Measurements from ENCODE around the gene COL3A1. TPM values are rescaled to one million over a fixed set of nuclear protein-coding genes. Genes with fewer than 3 reads are reported as not detected.

COL3A1 gene
- total RNA-seq, 1 donor from 2014 or later = 0.13 TPM

DNA sequence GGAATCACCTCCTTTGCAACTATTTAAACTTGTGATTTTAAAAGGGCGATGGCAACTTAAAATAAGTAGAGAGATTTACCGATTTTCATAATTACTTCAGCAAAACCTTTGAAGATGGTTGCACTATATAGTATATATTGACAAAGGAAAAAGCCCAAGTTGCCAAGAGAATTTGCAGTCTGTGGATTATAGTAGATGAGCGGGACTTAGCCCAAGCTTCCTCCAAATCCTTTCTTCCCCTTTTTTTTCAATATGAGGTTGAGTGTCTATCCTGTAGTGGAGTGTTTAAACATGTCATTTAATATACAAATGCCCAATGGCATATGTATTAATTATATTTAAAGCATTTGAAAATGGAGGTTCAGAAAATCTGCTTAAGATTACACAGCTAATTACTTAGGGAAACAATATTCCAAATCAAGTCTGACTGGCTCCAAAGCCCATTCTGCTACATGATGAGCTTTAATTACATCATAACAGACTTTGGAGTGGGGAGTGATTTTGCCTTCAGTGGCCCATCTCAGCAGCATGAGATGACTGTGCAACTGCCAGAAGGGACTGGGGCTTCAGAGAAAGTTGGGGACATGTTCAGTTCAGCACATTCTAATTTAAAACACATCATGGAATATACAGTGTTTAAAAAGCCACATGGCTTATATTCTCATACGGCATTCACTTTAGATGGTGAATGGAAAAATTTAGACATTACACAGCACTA, 73.2 kb downstream of the COL3A1 start:
- no peaks in the 10 kb centered on the region for H3K4me1 Mint-ChIP-seq (ENCODE audit: low read depth)
- no peak for DNase-seq (ENCODE audit: low spot score)
- intact Hi-C loops (cut with micrococcal nuclease) = no loop called here

DNA sequence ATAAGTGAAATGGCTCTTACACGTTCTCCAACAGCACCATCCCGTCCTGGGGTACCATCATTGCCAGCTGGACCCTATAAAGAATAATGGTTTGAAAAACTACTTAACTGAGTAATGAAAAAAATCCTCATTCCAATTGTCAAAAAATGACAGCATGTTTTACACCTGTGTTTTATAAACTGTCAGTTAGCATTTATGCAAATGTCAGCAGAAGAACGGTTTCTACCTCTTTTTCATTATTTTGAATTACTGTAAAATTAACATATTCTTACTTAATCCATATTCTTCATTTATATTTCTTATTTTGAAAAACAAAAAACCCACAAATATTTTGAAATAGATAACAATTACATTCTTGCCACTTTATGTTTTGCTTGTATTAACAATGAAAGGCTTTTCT, 74.0 kb downstream of the COL3A1 start:
- intact Hi-C loops (cut with micrococcal nuclease) = no loop called here
- DNase-seq (ENCODE audit: low spot score) = no peak
- H3K4me3 Mint-ChIP-seq = no peak overlapping the region
- no peaks in the 10 kb centered on the region for H3K4me1 Mint-ChIP-seq (ENCODE audit: low read depth)
- H3K9me3 Mint-ChIP-seq = no peaks in the 10 kb centered on the region
- H3K27me3 Mint-ChIP-seq (ENCODE audit: insufficient read depth) = no peaks in the 10 kb centered on the region
- no peaks in the 10 kb centered on the region for H3K36me3 Mint-ChIP-seq (ENCODE audit: low read depth)
- no peak overlapping the region for H3K27ac Mint-ChIP-seq

More for the DNA sequence above, 73.2 kb downstream of the COL3A1 start:
- no peaks in the 10 kb centered on the region for H3K9me3 Mint-ChIP-seq
- no peaks in the 10 kb centered on the region for H3K36me3 Mint-ChIP-seq (ENCODE audit: low read depth)
- H3K27me3 Mint-ChIP-seq (ENCODE audit: insufficient read depth) = no peaks in the 10 kb centered on the region
- no peak overlapping the region for H3K27ac Mint-ChIP-seq
- no peak overlapping the region for H3K4me3 Mint-ChIP-seq

DNA sequence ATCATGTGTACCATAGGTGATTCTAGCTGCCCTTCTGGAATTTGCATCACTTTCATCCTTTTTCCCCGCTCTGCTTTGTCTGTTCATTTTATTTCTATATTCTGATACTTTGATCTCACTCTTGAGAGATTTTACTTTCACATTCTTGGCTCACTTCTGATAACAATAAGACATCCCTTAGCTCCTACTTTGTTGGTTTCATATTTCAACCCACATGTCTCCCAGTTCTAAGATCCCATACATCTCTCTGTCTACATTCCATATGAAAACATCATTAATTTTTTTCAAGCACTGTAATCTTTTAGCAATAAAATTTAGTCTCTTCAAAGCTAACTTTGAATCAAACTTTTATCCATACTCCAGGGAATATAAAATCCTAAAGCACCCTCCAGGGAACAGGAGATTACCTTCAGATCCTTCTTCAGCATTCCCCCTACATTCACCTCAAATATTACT, 75.6 kb downstream of the COL3A1 start:
- no peak overlapping the region for H3K27ac Mint-ChIP-seq
- H3K4me1 Mint-ChIP-seq (ENCODE audit: low read depth) = no peaks in the 10 kb centered on the region
- intact Hi-C loops (cut with micrococcal nuclease) = no loop called here
- no peaks in the 10 kb centered on the region for H3K9me3 Mint-ChIP-seq
- H3K27me3 Mint-ChIP-seq (ENCODE audit: insufficient read depth) = no peaks in the 10 kb centered on the region
- no peak overlapping the region for H3K4me3 Mint-ChIP-seq
- no peaks in the 10 kb centered on the region for H3K36me3 Mint-ChIP-seq (ENCODE audit: low read depth)
- no peak for DNase-seq (ENCODE audit: low spot score)

DNA sequence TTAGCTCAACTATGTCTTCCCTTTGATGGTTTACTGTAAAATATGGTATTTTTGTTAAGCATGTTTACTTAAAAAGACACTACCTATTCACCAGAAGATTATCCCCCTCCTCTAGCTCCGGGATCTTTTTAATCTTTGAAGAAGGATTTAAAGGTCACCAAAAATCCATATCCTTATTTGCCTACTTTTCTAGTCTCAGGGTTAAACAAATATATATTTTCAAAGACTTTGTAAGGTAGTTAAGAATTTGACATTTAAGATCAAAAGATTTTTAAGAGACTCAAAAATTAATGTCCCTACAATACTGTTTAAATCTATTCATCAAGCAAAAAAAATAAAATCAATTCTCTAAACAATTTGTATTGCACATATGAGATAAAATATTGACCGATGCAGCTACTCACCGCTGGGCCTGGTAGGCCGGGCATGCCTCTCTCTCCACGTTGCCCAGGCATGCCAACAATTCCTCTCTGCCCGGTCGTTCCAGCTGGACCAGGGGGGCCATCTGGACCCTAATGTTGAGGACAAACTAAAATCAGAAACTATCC, 76.1 kb downstream of the COL3A1 start:
- Mint-ChIP-seq H3K27ac (no peak overlapping the region), H3K9me3 (no peaks in the 10 kb centered on the region), H3K4me1 (ENCODE audit: low read depth) (no peaks in the 10 kb centered on the region), H3K4me3 (no peak overlapping the region), H3K27me3 (ENCODE audit: insufficient read depth) (no peaks in the 10 kb centered on the region), H3K36me3 (ENCODE audit: low read depth) (no peaks in the 10 kb centered on the region)
- no peak for DNase-seq (ENCODE audit: low spot score)
- intact Hi-C loops (cut with micrococcal nuclease) = no loop called here

DNA sequence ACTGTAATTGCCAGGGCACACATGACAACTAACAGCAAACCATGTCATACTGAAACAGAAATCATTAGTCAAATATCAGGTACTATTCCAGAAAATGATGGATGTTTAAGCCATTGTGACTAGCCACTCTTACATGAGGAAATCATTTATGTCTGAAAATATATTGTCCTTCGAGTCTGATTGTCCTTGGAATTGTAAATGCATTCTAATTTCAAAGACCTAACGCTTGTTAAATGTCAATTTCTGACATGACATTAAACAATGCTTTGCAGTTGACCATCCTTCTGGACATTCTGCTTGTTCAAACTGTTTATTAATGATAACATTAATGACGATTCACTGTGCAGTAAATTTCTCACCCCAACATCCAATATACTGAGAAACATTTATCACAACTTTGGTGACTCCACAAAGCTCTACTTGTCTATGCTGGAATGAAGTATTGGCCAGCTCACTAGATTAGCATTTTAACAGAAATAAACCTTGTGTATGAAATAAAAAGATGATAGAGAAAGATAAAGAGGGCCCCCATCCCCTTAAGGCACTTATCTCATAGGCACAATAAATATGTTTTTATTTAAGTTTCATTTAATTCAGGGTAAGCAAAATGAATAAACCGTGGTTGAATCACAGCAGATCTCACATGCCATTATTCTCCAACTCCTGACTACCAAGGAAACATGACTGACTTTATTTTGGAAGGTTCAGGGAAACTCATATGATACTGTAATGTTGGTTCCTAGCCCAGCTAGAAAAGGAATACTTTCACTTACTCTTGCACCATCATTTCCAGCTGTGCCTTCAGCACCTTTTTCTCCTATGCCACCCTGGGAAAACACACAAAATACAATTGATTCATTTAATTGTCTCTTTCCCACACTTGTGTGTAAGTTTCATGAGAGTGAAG, 82.3 kb downstream of the COL3A1 start:
- no peaks in the 10 kb centered on the region for H3K27me3 Mint-ChIP-seq (ENCODE audit: insufficient read depth)
- DNase-seq (ENCODE audit: low spot score) = no peak

DNA sequence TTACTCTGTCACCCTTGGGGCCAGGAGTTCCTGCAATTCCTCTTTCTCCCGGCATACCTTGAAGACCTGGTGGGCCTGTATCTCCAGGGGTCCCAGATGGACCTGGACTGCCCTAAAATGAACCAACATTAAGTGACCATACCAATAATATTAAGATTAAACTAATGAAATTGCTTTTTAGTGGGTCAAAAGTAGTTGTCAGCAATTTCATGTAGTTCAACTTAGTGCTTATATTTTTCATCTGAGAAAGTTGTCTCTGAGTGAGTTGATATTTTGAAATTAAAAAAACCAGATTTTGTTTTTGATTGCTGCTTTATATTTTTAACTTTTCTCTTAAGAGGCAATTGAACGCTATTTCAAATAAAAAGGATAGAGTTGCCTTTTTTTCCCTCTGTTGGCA, 83.1 kb downstream of the COL3A1 start:
- Mint-ChIP-seq H3K36me3 (ENCODE audit: low read depth) (no peaks in the 10 kb centered on the region), H3K27me3 (ENCODE audit: insufficient read depth) (no peaks in the 10 kb centered on the region), H3K9me3 (no peaks in the 10 kb centered on the region), H3K4me1 (ENCODE audit: low read depth) (no peaks in the 10 kb centered on the region), H3K4me3 (no peak overlapping the region), H3K27ac (no peak overlapping the region)
- intact Hi-C loops (cut with micrococcal nuclease) = no loop called here
- no peak for DNase-seq (ENCODE audit: low spot score)

More for the DNA sequence above, 82.3 kb downstream of the COL3A1 start:
- Mint-ChIP-seq H3K9me3 (no peaks in the 10 kb centered on the region), H3K36me3 (ENCODE audit: low read depth) (no peaks in the 10 kb centered on the region), H3K27ac (no peak overlapping the region), H3K4me1 (ENCODE audit: low read depth) (no peaks in the 10 kb centered on the region), H3K4me3 (no peak overlapping the region)
- intact Hi-C loops (cut with micrococcal nuclease) = no loop called here

DNA sequence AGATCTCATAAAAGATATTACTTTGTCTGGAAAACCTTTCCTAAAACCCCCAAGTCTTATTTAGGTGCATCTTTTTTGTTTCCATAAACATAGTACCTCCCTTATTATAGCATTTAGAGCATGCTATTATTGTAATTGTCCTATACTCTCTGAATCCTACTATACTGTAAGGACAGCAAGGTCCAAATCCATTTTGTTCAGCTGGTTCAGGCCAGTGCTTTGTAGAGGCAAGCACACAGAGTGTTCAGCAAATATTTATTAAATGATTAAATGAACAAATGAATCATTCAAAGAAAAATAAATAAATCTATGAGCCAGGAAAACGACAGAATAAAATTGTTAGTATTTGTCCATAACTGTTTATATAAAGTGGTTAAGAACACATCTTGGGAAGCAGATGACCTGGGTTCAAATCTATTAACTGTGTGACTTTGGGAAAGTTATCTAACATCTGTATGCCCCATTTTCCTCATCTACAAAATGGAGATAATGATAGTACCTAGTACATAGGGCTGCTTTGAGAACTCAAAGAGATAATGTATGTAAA, 86.0 kb downstream of the COL3A1 start:
- no peak overlapping the region for H3K27ac Mint-ChIP-seq
- H3K9me3 Mint-ChIP-seq = no peaks in the 10 kb centered on the region
- no peaks in the 10 kb centered on the region for H3K4me1 Mint-ChIP-seq (ENCODE audit: low read depth)
- H3K27me3 Mint-ChIP-seq (ENCODE audit: insufficient read depth) = peaks cover 1% of the 10 kb centered on the region
- intact Hi-C loops (cut with micrococcal nuclease) = no loop called here
- no peak overlapping the region for H3K4me3 Mint-ChIP-seq
- DNase-seq (ENCODE audit: low spot score) = no peak
- H3K36me3 Mint-ChIP-seq (ENCODE audit: low read depth) = no peaks in the 10 kb centered on the region

Other genes starting within 250 kb of the COL3A1 start
- 0.08 and 0.22 TPM in 2 replicates for gene COL5A2, start 205.4 kb downstream of the COL3A1 start, total RNA-seq

Measured in activated T-helper 1 cell treated with anti-CD3 and anti-CD28 coated beads, Interleukin-12 subunit alpha, Interleukin-12 subunit beta, Interleukin-2, Interleukin-4 antibody, amounts not matched to agents 30 ng/mL and 10 ng/mL and 1 ng/mL, durations not matched to agents 14 hours and 24 hours and 36 hours (primary cell).